ENCODE data around the gene PCYT2. TPM values are rescaled to one million over a fixed set of nuclear protein-coding genes. Genes with fewer than 3 reads are reported as not detected.
A peak's percentile ranks its signal among the peaks of the same experiment; 100 is the strongest.

The PCYT2 gene
- total and polyA plus RNA-seq, 2 donors (not counting 3 experiments of a cell fraction or from before 2014, with no cell fraction given), result 52.0 to 57.1 TPM

DNA sequence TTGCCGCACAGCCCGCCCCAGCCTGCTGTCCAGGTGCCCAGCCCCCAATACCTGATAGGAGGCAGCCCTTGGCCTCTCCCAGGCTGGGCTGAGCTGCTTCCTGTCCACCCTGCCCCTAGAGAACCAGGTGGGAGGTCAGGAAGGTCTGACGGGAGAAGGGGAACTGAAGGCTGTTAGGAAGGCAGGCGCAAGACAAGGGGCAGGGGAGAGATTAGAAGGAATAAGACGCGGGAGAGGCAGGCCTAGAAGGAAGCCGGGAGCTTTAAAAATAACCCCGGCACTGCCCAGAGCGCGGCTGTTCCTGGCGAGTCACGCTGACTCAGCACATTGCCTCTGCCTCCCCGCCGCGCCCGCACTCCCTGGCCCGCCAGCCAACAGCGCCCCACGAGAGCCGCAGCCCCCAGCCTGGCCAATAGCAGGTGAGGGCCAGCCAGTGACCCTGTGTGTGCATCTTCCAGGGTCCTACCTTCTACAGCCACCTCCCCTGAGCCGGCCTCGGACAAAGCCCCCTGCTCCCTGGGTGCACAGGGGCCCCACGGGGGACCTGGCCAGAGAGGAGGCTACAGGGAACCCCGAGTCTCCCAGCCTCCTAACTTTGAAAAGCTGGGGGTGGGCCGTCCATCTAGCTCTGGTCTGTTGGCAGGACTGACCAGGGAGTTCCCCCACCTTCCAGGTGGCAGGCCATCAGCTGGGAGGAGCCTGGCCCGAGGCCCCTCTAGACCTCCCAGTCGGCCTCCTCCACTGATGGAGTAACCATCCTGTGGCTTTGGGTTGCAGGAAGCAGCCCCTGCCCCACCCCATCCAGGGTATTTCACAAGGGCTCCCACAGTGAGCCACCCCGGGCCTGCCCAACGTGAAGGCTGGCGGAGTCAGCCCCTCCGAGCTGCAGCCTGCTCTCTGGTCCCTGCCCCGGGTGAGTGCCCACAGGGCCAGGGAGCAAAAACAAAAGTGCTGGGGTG is 12.4 kb upstream of the PCYT2 start:
- H3K27ac ChIP-seq (ENCODE audit: insufficient read depth, low read depth, low read length), result peak overlapping the region; percentile 53
- dilution Hi-C loops (cut with MboI; ENCODE audit: extremely low pct_ligation_motif_present, low sequenced_read_pairs), result no loop called here
- no peaks in the 10 kb centered on the region for H3K9me3 ChIP-seq (replicated peaks; ENCODE audit: control insufficient read depth, insufficient read depth, low read length)
- H3K4me3 ChIP-seq (replicated peaks in 1 of 3; ENCODE audit: insufficient read depth in 1 of 3, low read depth in 1 of 3, low read length in 3 of 3), result no peak overlapping the region
- ChIA-PET POLR2A (interaction anchor here (0.8 kb wide), 1 partner anchor 43 kb away, joined by 4 read pairs; no protein-coding TSS in a partner anchor), CTCF (interaction anchor here (1.3 to 1.6 kb wide), 2 partner anchors 13 to 36 kb away, joined by 4 to 5 read pairs; partner anchors contain the start of gene PCYT2)
- H3K9me1 ChIP-seq (replicated peaks; ENCODE audit: control insufficient read depth, extremely low read depth, insufficient read depth, low read length), result no peaks in the 10 kb centered on the region
- H3K9ac ChIP-seq (replicated peaks; ENCODE audit: extremely low read depth, insufficient read depth, low read length), result peak overlapping the region; percentile 45
- intact Hi-C loops (cut with micrococcal nuclease), result no loop called here
- H2AFZ ChIP-seq (ENCODE audit: low read depth, low read length), result no peak overlapping the region
- H3K79me2 ChIP-seq (ENCODE audit: control insufficient read depth, insufficient read depth, low read length), result peaks cover 71% of the 10 kb centered on the region
- no peak for DNase-seq (ENCODE audit: low read depth, low spot score)
- H4K20me1 ChIP-seq (replicated peaks; ENCODE audit: control insufficient read depth, extremely low read depth, insufficient read depth, low read length), result no peaks in the 10 kb centered on the region
- H3K4me1 ChIP-seq (ENCODE audit: control insufficient read depth, extremely low read depth, insufficient read depth, low read length), result peaks cover 17% of the 10 kb centered on the region
- peak overlapping the region; percentile 35 for H3K4me2 ChIP-seq (ENCODE audit: insufficient read depth, low read length)
- TF ChIP-seq JUN (IDR thresholded peaks at IDR 0.05; ENCODE audit: borderline replicate concordance, insufficient read depth, insufficient read length, low read depth) (no peak), POLR2A (IDR thresholded peaks at IDR 0.05; ENCODE audit: low read depth, low read length) (no peak), GATA2 (IDR thresholded peaks at IDR 0.05; ENCODE audit: insufficient read depth, insufficient read length, low read depth, low read length) (no peak), EZH2 (IDR thresholded peaks at IDR 0.05; ENCODE audit: borderline replicate concordance, low read depth, low read length, severe bottlenecking) (no peak), FOS (IDR thresholded peaks at IDR 0.05; ENCODE audit: borderline replicate concordance, insufficient read depth, low read length) (no peak), POLR2AphosphoS5 (IDR thresholded peaks at IDR 0.05; ENCODE audit: insufficient read depth, low read depth, low read length) (no peak), MYC (IDR thresholded peaks at IDR 0.05; ENCODE audit: low read depth, low read length) (no peak)
- TF ChIP-seq, protein P1, sequence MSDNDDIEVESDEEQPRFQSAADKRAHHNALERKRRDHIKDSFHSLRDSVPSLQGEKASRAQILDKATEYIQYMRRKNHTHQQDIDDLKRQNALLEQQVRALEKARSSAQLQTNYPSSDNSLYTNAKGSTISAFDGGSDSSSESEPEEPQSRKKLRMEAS (IDR thresholded peaks at IDR 0.05; ENCODE audit: insufficient read depth, insufficient read length), result no peak
- TF ChIP-seq, protein P2, sequence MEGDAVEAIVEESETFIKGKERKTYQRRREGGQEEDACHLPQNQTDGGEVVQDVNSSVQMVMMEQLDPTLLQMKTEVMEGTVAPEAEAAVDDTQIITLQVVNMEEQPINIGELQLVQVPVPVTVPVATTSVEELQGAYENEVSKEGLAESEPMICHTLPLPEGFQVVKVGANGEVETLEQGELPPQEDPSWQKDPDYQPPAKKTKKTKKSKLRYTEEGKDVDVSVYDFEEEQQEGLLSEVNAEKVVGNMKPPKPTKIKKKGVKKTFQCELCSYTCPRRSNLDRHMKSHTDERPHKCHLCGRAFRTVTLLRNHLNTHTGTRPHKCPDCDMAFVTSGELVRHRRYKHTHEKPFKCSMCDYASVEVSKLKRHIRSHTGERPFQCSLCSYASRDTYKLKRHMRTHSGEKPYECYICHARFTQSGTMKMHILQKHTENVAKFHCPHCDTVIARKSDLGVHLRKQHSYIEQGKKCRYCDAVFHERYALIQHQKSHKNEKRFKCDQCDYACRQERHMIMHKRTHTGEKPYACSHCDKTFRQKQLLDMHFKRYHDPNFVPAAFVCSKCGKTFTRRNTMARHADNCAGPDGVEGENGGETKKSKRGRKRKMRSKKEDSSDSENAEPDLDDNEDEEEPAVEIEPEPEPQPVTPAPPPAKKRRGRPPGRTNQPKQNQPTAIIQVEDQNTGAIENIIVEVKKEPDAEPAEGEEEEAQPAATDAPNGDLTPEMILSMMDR (IDR thresholded peaks at IDR 0.05; ENCODE audit: extremely low read depth in 1 of 2, insufficient read depth in 1 of 2, low read depth in 1 of 2, low read length in 2 of 2), result no peak
- H3K27me3 ChIP-seq (ENCODE audit: control insufficient read depth in 2 of 2, insufficient read depth in 2 of 2, low read length in 2 of 2), result no peaks in the 10 kb centered on the region
- H3K36me3 ChIP-seq (ENCODE audit: control insufficient read depth in 2 of 2, extremely low read depth in 1 of 2, insufficient read depth in 2 of 2, low read length in 2 of 2), result peaks cover 0 to 26% of the 10 kb centered on the region in 2 experiments
- BruUV-seq (replicated peaks), result no TSS peak
- FAIRE-seq, result no peak

Data from endothelial cell of umbilical vein (primary cell).